ENCODE results near the gene GPC4.
"Not testable (repeated sequence)": the region's sequence is repeated elsewhere in the genome, so short reads cannot be mapped to it uniquely, and the experiment has no call there.

GPC4 gene

DNA sequence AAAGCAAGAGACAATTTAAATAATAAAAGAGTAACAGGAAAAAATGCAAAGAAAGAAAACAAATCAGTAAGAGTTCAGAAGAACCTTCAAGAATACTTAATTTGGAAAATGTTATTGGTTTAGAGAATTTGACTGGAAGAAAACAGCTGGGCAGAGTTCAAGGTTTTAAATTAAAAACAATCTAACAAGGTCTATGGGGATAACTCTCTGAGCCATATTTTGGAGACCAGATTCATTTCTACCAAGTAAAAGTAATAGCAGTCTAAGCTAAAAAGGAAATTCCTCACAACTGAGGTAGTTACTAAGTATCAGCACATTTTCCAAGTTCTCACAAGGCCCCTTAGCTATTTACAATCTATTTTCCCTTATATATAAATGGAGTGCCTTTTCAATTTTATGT is 114.7 kb downstream of the GPC4 start:
- no peak for DNase-seq

DNA sequence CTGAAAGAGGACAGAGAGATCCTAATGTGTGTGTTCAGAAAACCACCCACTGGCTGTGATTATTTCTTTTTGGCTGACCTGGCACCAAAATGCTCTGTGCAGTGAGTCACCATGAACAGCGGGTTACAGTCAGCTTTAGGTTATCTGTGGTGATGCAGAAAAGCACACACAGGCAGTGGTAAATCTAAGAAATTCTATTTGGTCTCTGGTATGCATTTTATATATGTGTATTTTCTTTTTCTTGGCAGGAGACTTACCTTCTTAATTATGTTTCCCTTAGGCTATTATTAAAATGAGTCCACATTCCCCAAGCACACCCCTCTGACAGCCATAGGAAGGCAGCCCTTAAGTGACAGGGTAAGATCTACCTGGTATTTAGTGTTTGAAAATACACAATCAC is 118.0 kb downstream of the GPC4 start:
- no peak for DNase-seq

DNA sequence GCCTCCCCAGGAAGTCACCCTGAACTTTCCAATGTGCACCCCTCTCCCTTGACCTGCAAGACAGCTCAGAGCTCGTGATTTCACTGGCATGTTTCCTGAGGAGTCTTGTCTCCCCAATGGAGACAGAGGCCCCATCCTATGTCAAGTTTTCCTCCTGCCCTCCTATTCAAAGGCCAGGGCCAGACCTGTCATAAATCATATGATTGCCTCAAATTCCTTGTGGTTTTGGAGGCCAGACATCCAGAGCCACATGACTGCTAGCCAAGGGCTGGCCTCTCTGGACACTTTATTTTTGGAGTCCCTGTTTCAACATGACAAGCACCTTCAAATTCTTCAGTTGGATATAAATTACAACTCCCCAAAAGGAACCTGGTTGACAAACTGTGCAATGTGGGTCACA is 121.2 kb downstream of the GPC4 start:
- DNase-seq, result no peak

DNA sequence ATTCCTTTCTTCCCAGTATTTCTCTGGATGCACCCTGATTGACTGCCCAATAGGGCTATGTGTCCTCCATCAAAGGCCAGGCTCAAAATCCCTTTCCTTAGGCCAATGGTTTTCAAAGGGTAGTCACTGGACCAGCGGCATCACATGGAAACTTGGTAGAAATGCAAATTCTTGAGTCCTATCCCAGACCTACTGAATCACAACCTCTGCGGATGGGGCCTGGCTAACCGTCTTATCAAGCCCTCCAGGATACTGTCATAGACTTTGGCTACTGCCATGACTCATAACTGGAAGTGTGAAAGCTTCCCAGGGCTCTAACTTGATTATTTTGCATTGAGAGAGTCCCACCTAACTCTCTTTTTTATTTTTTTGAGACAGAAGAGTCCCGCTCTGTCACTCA is 125.2 kb downstream of the GPC4 start:
- DNase-seq, result no peak

DNA sequence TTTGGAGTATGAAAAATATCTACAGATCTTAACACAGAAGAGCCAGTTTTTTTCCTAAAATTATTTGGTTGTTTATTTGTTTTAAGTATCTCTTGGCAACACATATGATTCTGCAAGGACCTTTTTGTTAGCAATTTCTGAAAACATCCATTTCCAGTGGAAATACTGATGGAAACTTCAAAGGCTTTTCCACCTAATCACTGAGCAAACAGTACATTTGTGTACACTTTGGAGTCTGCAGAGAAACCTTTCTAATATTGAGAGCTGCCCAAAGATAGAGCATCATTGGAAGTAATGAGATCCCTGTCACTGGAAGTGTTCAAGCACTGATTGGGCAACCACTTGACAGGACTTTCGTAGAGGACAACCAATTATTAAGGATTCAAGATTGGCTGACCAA is 127.4 kb downstream of the GPC4 start:
- no peak for DNase-seq

DNA sequence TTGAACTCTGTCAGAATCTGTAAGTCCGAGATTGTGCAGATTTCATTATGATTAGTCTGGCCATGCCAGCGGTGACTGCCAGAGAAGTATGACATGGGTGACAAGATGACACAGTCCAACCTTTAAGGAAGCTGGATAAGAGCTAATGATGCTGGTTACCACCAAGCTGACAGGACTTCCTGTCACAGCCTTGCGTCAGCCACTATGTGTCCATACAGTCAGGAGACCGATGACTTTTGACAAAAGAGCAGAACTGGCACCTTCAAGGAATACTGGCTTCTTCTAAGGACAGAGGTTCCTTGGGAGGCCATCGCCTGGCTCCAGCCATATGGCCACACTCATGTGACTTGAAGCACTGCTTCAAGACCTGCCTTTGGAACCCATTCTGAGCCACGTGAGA is 129.9 kb downstream of the GPC4 start:
- no peak for DNase-seq

DNA sequence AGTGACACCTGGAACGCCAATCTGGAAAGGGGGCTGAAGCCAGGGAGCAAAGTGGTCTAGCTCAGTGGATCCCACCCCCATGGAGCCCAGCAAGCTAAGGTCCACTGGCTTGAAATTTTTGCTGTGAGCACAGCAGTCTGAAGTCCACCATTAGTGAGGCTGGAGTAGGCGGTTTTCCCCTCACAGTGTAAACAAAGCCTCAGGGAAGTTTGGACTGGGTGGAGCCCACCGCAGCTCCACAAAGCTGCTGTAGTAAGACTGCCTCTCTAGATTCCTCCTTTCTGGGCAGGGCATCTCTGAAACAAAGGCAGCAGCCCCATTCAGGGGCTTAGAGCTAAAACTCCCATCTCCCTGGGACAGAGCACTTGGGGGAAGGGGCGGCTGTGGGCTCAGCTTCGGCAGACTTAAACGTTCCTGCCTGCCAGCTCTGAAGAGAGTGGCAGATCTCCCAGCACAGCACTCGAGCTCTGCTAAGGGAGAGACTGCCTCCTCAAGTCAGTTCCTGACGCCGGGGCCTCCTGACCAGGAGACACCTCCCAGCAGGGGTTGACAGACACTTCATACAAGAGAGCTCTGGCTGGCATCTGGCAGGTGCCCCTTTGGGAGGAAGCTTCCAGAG is 136.1 kb downstream of the GPC4 start:
- DNase-seq, result not testable (repeated sequence)

DNA sequence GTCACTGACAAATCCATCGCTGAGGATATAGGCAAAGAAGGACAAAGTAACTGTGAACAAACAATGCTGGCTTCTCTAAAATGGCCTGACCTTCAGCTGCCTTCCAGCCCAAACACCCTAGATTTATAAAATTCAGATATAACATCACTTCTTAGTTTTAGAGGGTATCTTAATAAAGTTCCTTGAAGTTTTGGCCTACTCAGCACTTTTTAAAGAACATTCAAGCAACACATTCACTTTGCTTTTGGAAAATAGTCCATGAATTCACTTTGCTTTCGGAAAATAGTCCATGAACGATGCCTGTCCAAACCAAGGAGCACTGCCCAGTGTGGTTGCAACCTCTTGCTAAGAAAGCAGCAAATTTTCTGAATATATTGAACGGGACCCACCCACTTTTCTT is 142.1 kb downstream of the GPC4 start:
- DNase-seq, result no peak

DNA sequence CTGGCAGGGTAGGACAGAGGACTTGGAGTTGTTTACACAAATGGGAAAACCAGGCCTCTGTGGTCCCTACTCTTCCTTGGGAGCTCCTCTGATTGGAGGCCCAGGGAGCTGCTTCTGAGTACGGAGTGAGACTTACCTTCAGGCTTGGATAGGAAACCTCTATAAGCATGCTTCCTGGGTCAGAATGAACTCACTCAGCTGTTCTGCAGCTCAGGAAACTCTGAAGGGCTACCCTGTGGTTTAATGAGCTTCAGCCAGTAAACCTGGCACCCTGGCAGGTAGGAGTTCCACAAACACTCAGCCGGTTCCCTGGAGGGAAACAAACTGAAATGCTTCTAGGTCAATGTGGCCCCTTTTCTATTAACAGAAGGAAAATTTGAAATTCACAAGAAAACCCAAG is 146.1 kb downstream of the GPC4 start:
- no peak for DNase-seq

DNA sequence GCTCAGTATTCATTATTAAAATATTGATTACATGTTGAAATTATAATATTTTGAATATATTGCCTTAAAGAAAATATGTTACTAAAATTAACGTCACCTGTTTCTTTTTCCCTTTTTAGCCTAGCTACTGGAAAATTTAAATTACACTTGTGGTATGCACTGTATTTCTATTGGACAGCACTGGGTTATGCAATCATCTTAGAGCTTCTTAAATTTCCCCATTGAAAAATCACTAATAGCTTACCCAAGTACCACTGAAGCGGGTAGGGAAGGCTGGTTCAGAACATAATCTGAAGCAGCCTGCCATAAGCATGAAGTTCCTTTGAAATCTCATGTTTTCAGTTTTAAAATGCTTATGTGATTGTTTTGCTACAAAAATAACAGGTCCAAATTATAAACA is 147.7 kb downstream of the GPC4 start:
- DNase-seq, result no peak

DNA sequence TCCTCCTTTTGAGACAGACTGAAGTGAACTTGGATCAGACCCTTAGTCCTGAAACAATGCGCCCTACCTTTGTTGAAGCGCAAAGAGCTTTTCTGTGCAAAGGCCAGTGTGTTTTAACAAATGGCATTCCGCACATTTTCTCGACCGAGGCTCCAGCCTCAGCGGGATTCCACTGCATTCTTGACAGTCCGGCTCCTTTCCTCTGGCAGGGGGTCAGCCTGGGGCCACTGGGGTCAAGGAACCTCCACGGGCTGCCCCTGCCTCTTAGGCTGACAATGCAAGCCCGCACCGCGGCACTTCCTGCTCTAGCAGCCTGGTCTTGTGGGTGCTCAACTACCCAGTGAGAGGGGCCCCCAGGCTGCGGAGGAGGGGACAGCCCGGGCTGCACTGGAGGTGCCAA is 150.0 kb downstream of the GPC4 start:
- DNase-seq, result no peak

DNA sequence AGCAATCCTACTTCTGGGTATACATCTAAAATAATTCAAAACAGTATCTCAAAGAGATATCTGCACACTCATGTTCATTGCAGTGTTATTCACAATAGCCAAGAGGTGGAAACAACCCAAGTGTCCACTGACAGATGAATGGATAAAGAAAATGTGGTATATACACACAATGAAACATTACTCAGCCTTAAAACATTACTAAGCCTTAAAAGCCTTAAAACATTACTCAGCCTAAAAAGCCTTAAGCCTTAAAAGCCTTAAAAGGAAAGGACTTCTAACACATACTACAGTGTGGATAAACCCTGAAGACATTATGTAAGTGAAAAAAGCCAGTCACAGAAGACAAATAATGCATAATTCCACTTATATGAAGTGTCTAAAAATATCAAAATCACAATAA is 156.8 kb downstream of the GPC4 start:
- DNase-seq, result no peak

DNA sequence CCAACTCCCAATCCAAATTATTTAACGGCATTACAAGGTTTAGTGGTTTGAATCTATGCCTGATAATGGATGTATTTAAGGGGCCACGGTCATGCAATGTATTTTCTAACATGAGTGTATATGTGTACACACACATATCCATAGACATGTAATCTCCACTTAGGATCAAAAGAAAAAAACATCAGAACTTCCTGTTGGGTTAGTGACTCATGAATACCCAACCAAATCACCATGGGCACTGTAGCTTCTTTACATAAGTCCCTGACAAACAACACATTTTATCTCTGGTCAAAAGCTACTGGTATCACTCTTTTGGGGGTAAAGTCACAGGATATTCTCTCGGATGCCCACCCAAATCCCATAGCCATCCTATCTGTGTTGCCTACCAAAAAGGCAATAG is 160.6 kb downstream of the GPC4 start:
- DNase-seq, result no peak

DNA sequence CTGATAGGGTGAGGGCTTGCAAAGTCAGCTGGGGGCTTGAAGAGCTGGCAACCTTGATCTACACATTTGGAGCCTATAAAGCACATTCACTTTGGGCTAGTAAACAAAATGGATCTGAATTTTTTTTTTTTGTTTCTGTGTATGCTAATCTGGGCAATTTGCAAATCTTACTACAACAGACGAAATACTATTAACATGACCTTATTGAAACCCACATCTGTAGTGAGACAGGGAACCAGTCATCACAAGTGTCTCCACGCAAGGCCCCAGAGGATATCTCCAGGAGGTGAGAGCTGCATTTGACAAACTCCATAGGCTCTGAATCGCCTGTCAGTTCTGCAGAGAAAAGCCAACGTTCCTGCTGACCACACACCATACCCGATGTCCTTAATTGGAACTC is 164.1 kb downstream of the GPC4 start:
- DNase-seq, result no peak

DNA sequence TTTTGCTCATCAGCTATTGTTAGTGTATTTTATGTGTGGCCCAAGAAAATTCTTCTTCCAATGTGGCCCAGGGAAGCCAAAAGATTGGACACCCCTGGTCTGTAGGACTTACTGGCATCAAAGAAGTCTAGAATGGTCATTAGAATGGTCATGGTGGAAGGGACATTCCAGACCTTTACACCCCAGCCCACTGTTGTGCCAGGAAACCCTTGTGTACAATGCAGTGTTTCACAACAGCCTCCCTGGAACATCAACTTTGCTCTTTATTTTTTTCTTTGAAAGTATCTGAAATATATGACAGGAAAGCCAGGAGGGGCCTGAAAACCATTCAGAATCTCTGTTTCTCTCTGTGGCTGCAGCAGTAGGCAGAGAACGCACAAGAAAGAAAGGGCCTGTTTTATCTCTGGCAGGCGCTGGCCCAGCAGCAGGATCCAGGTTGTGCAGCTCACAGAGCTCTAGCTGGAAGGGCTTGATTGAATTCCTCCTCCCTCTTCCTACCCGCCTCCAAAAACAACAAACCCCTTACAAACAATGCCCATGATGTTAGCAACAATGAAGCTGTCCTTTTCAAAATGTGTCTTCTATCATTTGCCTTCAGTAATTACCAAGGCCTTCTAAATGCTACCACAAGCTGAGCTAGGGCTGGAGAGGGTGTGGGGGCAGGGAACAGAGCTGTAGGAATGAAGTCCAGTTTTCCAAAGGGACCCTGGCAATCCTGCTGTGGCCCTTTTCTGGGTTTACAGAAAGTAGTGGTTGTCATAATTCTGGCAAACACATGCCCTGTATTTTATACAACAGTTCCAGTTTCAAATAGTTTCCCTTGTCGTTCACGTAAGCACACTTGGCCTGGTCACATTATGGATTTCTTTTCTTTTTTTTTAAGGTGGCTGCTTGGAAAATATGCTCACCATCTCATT is 164.8 kb downstream of the GPC4 start:
- no peak for DNase-seq

Measured in activated CD4-positive, CD25-positive, alpha-beta regulatory T cell treated with anti-CD3 and anti-CD28 coated beads, Interleukin-2, amount 50 U/mL, for 72 hours (primary cell).